GM19324 (cell line): ENCODE results near the gene EIF2S1.

Experiments
- ATAC-seq: cut with Tn5 transposase; IDR thresholded peaks from one replicate; pipeline ENCODE4 v1.9.1; 2021; ENCODE audit warnings: mild to moderate bottlenecking, moderate library complexity; ENCODE audit not compliant: unreplicated experiment, low FRiP score

Gene EIF2S1

GRCh38 chr14:67429510-67430205, 69.5 kb downstream of the EIF2S1 start:
- ATAC-seq = no peak

- ATAC-seq = no peak
These were observed 72.0 kb downstream of the EIF2S1 start for GRCh38 chr14:67432050-67432564.

GRCh38 chr14:67435603-67436002, 75.5 kb downstream of the EIF2S1 start:
- no peak for ATAC-seq
